GM12878 (cell line): ENCODE measurements around the gene AIFM3. TPM values are rescaled to one million over a fixed set of nuclear protein-coding genes. Genes with fewer than 3 reads are reported as not detected.

Experiments
- ATAC-seq: fragments of 200-7000 bp; cut with Tn5 transposase; 3 replicates; pipeline ENCODE4 v1.9.1; 2020; ENCODE audit warnings: mild to moderate bottlenecking, moderate library complexity
- BruUV-seq: library from RNA; stranded (reverse); fragments of 400-500 nt; replicated peaks from 2 replicates; lab custom pipeline; 2021; lab: Mats Ljungman, UMichigan
- CTCF ChIA-PET: fragments of 300-600 bp; sonication (Branson Sonifier 250); formaldehyde crosslinking; extraction: SDS; loops from one replicate; lab custom pipeline; 2021; ENCODE audit warnings: inconsistent platforms; lab: Yijun Ruan, JAX
- POLR2A ChIA-PET: fragments of 350-600 bp; formaldehyde crosslinking; extraction: SDS; loops from one replicate; lab custom pipeline; 2021; ENCODE audit warnings: inconsistent platforms; lab: Charles Lee
- RAD21 ChIA-PET: fragments of 300-600 bp; sonication (Branson Sonifier 250); formaldehyde crosslinking; loops from one replicate; lab custom pipeline; 2023; ENCODE audit warnings: antibody characterized with exemption; ENCODE audit not compliant: unreplicated experiment; lab: Charles Lee
- SMC1A ChIA-PET: fragments of 300-600 bp; sonication (Branson Sonifier 250); formaldehyde crosslinking; loops from one replicate; lab custom pipeline; 2023; ENCODE audit not compliant: unreplicated experiment, uncharacterized antibody; lab: Charles Lee
- DNase-seq: peaks from one replicate; pipeline ENCODE4 v3.0.0-alpha.2; 2011; ENCODE audit warnings: low read depth, low spot score
- FAIRE-seq: peaks from 3 replicates; lab custom pipeline; 2011; peaks lifted over from hg19 to GRCh38; lab: Jason Lieb, UNC
- H2AFZ ChIP-seq: 2 replicates; pipeline ENCODE4 v1.6.0; 2011; ENCODE audit warnings: low read depth, low read length, control low read depth; ENCODE audit not compliant: control insufficient read depth
- H3K27ac ChIP-seq: 2 replicates; pipeline ENCODE4 v1.5.1; 2011; ENCODE audit warnings: control low read depth; ENCODE audit not compliant: control insufficient read depth, insufficient read depth
- H3K27me3 ChIP-seq, 2 experiments: replicated peaks in 1 of 2; 2 replicates each; pipeline versions ENCODE4 v1.6.0 to v1.6.1; 2011; ENCODE audit warnings: low read length in 1 of 2; ENCODE audit not compliant: control insufficient read depth in 2 of 2, insufficient read depth in 2 of 2
- H3K36me3 ChIP-seq, 2 experiments: 2 replicates each; pipeline ENCODE4 v1.5.1; 2011; ENCODE audit warnings: low read length in 1 of 2; ENCODE audit not compliant: control insufficient read depth in 2 of 2, insufficient read depth in 2 of 2
- H3K4me1 ChIP-seq: 2 replicates; pipeline ENCODE4 v1.6.1; 2011; ENCODE audit warnings: mild to moderate bottlenecking, low read length, moderate library complexity, mixed read lengths; ENCODE audit not compliant: control insufficient read depth, insufficient read depth
- H3K4me2 ChIP-seq: 2 replicates; pipeline ENCODE4 v1.6.0; 2011; ENCODE audit warnings: control low read depth; ENCODE audit not compliant: control insufficient read depth, insufficient read depth
- H3K4me3 ChIP-seq: fragments of 200-600 bp; sonication (generic); 2 replicates; pipeline ENCODE4 v1.5.1; 2016
- H3K79me2 ChIP-seq: 2 replicates; pipeline ENCODE4 v1.6.0; 2011; ENCODE audit warnings: low read length; ENCODE audit not compliant: control insufficient read depth, insufficient read depth
- H3K9ac ChIP-seq: 2 replicates; pipeline ENCODE4 v1.8.0; 2011; ENCODE audit warnings: low read length, control low read depth, mixed read lengths; ENCODE audit not compliant: control insufficient read depth, insufficient read depth
- H3K9me3 ChIP-seq: replicated peaks from 3 replicates; pipeline ENCODE4 v1.5.1; 2011; ENCODE audit warnings: mild to moderate bottlenecking, low read length; ENCODE audit not compliant: control insufficient read depth, insufficient read depth
- H4K20me1 ChIP-seq: 2 replicates; pipeline ENCODE4 v1.6.0; 2011; ENCODE audit not compliant: control insufficient read depth, insufficient read depth
- ATF7 ChIP-seq: fragments of 450-650 bp; IDR thresholded peaks from 2 replicates; pipeline ENCODE4 v1.6.1; 2016; ENCODE audit warnings: low read depth, mild to moderate bottlenecking
- CHD2 ChIP-seq: IDR thresholded peaks from 2 replicates; pipeline ENCODE4 v1.6.1; 2011; ENCODE audit warnings: low read depth, low read length, improper control_type of control experiment, borderline replicate concordance
- EP300 ChIP-seq, 2 experiments: fragments of 150-350 bp in 1 of 2; IDR thresholded peaks; 2 replicates each; pipeline ENCODE4 v1.6.1; 2011 to 2012; ENCODE audit warnings: low read depth in 2 of 2, low read length in 2 of 2, borderline replicate concordance in 1 of 2, improper control_type of control experiment in 1 of 2, inconsistent platforms in 1 of 2; ENCODE audit not compliant: control insufficient read depth in 1 of 2
- IRF4 ChIP-seq: IDR thresholded peaks from 2 replicates; pipeline ENCODE4 v1.6.1; 2011; ENCODE audit warnings: low read depth, low read length
- PAX5 ChIP-seq: IDR thresholded peaks from 2 replicates; pipeline ENCODE4 v1.6.1; 2011; ENCODE audit warnings: low read depth, low read length, borderline replicate concordance
- TCF3 ChIP-seq: IDR thresholded peaks from 2 replicates; pipeline ENCODE4 v1.6.1; 2012; ENCODE audit warnings: low read depth, mild to moderate bottlenecking, low read length, borderline replicate concordance; ENCODE audit not compliant: insufficient read depth
- ZNF24 ChIP-seq: fragments of 450-650 bp; IDR thresholded peaks from 2 replicates; pipeline ENCODE4 v1.6.1; 2017; ENCODE audit warnings: antibody characterized with exemption, mild to moderate bottlenecking
- WGBS: methylation state at CpG from one replicate; pipeline ENCODE4 v1.1.6; 2016; ENCODE audit warnings: low lambda C conversion rate; ENCODE audit not compliant: insufficient replicate concordance, insufficient coverage; ENCODE audit errors: missing lambda C conversion rate; 5-methylcytosine and 5-hydroxymethylcytosine counted together
- in situ Hi-C: fragments of 300-500 bp; cut with MboI; formaldehyde crosslinking; loops from 9 replicates; pipeline ENCODE4 v1.14.3; 2018; ENCODE audit warnings: mixed read lengths
- intact Hi-C: fragments of 100-400 bp; cut with micrococcal nuclease; formaldehyde crosslinking; loops from one replicate; pipeline ENCODE4 v1.14.2; 2022; ENCODE audit not compliant: unreplicated experiment
- polyA plus RNA-seq, 11 experiments: library from polyadenylated mRNA; depleted of rRNA in 4 of 11; unstranded in 6 of 11; stranded (reverse) in 5 of 11; fragments of >200 nt; fragmentation: Nextera tagmentation in 4 of 11; fragmentation: Illumina TruSeq in 1 of 11; extraction: Ambion mirVana in 4 of 11; extraction: Trizol in 1 of 11; gene quantifications; 1 replicate in 1 of 11; 2 replicates in 10 of 11; pipeline versions ENCODE4 v1.2.1 to v1.2.3, GENCODE V29; 2011 to 2016; ENCODE audit warnings: inconsistent platforms in 2 of 11, missing spikeins in 2 of 11, low read depth in 1 of 11
- total RNA-seq, 4 experiments: library from RNA; depleted of rRNA in 3 of 4; stranded (reverse); fragments of >200 nt in 3 of 4; fragmentation: Illumina TruSeq in 1 of 4; extraction: Trizol in 1 of 4; gene quantifications; 2 replicates each; pipeline versions ENCODE4 v1.2.1 to v1.2.3, GENCODE V29; 2013 to 2021
- TF ChIP-seq, protein P1 (sequence below): fragments of 150-350 bp; IDR thresholded peaks from 2 replicates; pipeline ENCODE4 v1.6.1; 2014; ENCODE audit warnings: mild to moderate bottlenecking, low read depth, low read length
- TF ChIP-seq, protein P2 (sequence below): fragments of 450-650 bp; formaldehyde crosslinking; IDR thresholded peaks from 2 replicates; pipeline ENCODE4 v1.4.0; 2022; ENCODE audit warnings: mild to moderate bottlenecking, moderate library complexity
- TF ChIP-seq, protein P3 (sequence below): fragments of 450-650 bp; IDR thresholded peaks from 2 replicates; pipeline ENCODE4 v1.6.1; 2017; ENCODE audit warnings: low read depth, mild to moderate bottlenecking, moderate library complexity

AIFM3 gene
- total and polyA plus RNA-seq, 10 of the 15 experiments (the other 5 are each of a cell fraction or from before 2014, with no cell fraction given) = 0.06 to 0.34 (median 0.21) TPM; not detected in 6

DNA sequence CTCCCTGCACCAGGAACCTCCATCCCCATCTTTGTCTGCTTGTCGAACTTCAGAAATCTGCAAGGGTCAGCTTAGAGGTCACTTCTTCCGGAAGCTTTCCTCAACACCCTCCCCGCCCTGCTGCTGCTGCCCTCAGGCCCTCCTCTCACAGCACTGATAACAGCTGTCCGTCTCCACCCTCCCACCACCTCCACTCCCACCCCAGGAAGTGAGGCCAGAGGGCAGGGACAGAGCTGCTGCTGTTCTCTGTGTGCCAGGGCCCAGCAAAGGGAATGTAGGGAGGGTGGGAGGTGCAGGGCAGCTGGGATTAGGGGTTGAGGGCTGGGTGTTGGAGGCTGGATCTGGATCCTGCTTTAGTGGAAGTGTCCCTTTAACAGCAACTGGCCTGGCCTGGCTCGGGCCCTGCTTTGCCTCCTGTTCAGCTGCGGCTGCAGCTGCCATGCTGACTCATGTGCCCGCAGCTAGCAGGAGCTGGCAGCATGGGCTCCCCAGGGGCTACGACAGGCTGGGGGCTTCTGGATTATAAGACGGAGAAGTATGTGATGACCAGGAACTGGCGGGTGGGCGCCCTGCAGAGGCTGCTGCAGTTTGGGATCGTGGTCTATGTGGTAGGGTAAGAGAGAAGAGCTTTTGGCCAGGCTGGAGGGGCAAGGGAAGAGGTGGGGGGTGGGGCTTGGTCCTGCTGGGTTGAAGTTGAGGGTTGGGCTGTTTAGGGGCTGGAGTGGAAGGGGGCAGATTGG, 47.8 kb downstream of the AIFM3 start, which contains the start of gene P2RX6 (continued):
- no peak for TF ChIP-seq CHD2
- TF ChIP-seq ZNF24 = no peak
- TF ChIP-seq ATF7 = no peak
- TF ChIP-seq, protein P1, sequence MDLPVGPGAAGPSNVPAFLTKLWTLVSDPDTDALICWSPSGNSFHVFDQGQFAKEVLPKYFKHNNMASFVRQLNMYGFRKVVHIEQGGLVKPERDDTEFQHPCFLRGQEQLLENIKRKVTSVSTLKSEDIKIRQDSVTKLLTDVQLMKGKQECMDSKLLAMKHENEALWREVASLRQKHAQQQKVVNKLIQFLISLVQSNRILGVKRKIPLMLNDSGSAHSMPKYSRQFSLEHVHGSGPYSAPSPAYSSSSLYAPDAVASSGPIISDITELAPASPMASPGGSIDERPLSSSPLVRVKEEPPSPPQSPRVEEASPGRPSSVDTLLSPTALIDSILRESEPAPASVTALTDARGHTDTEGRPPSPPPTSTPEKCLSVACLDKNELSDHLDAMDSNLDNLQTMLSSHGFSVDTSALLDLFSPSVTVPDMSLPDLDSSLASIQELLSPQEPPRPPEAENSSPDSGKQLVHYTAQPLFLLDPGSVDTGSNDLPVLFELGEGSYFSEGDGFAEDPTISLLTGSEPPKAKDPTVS = no peak
- TF ChIP-seq IRF4 = no peak

DNA sequence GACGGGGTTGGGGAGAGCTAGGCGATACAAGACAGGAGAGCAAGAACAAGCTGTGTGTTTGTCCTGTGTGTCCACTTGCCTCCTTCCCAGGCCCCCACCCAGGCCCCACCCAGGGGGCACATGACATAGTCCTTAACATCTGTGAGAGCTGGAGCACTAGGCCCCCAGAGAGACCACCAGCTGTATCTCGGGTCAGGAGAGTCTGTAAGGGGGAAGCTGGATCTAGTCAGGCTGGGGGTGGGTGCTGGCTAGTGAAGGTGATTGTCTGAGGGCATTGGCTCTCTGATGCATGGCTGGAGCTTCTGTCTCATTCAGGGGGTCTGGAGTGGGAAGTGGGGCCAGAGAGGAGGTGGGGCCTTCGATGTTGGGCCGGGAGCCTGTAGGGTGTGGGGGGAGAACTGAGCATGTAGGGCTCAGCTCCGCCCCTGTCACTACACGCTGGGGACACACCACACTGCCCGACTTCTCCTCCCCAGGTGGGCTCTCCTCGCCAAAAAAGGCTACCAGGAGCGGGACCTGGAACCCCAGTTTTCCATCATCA, 48.5 kb downstream of the AIFM3 start:
- Histone ChIP-seq H2AFZ (no peak overlapping the region), H3K9me3 (no peaks in the 10 kb centered on the region), H4K20me1 (no peaks in the 10 kb centered on the region), H3K4me3 (no peak overlapping the region), H3K27me3 (no peaks in the 10 kb centered on the region; a peak in 2 of 4 replicates), H3K27ac (no peak overlapping the region), H3K4me2 (no peak overlapping the region), H3K36me3 (no peaks in the 10 kb centered on the region), H3K9ac (no peak overlapping the region), H3K79me2 (no peaks in the 10 kb centered on the region), H3K4me1 (peaks cover 7% of the 10 kb centered on the region)
- FAIRE-seq (no peak), DNase-seq (no peak), ATAC-seq (no peak)
- POLR2A ChIA-PET = no interaction called here
- WGBS = 45% methylated on average over 10 of the region's 10 CpGs
- RAD21 ChIA-PET = no interaction called here
- in situ Hi-C loops = no loop called here
- CTCF ChIA-PET = no interaction called here
- BruUV-seq = no TSS peak
- SMC1A ChIA-PET = no interaction called here
- intact Hi-C loops = no loop called here
- TF ChIP-seq TCF3 (no peak), PAX5 (no peak), EP300 (IDR thresholded peaks at IDR 0.05; ENCODE audit: borderline replicate concordance in 1 of 2, control insufficient read depth in 1 of 2, low read depth in 2 of 2, low read length in 2 of 2) (no peak)
- TF ChIP-seq, protein P2, sequence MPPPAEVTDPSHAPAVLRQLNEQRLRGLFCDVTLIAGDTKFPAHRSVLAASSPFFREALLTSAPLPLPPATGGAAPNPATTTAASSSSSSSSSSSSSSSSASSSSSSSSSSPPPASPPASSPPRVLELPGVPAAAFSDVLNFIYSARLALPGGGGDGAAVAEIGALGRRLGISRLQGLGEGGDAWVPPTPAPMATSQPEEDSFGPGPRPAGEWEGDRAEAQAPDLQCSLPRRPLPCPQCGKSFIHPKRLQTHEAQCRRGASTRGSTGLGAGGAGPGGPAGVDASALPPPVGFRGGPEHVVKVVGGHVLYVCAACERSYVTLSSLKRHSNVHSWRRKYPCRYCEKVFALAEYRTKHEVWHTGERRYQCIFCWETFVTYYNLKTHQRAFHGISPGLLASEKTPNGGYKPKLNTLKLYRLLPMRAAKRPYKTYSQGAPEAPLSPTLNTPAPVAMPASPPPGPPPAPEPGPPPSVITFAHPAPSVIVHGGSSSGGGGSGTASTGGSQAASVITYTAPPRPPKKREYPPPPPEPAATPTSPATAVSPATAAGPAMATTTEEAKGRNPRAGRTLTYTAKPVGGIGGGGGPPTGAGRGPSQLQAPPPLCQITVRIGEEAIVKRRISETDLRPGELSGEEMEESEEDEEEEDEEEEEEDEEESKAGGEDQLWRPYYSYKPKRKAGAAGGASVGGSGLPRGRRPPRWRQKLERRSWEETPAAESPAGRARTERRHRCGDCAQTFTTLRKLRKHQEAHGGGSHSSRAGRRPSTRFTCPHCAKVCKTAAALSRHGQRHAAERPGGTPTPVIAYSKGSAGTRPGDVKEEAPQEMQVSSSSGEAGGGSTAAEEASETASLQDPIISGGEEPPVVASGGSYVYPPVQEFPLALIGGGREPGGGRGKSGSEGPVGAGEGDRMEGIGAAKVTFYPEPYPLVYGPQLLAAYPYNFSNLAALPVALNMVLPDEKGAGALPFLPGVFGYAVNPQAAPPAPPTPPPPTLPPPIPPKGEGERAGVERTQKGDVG (CRISPR knock-in tag) = no peak
- TF ChIP-seq, protein P3, sequence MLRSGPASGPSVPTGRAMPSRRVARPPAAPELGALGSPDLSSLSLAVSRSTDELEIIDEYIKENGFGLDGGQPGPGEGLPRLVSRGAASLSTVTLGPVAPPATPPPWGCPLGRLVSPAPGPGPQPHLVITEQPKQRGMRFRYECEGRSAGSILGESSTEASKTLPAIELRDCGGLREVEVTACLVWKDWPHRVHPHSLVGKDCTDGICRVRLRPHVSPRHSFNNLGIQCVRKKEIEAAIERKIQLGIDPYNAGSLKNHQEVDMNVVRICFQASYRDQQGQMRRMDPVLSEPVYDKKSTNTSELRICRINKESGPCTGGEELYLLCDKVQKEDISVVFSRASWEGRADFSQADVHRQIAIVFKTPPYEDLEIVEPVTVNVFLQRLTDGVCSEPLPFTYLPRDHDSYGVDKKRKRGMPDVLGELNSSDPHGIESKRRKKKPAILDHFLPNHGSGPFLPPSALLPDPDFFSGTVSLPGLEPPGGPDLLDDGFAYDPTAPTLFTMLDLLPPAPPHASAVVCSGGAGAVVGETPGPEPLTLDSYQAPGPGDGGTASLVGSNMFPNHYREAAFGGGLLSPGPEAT = no peak
